WTC11 (cell line): ENCODE results near the gene OGDH. TPM values are rescaled to one million over a fixed set of nuclear protein-coding genes. Genes with fewer than 3 reads are reported as not detected.

ENCODE experiments used
- ATAC-seq: fragments of 200-7000 bp; cut with Tn5 transposase; 2 replicates; pipeline ENCODE4 v1.10.0; 2021; ENCODE audit warnings: mild to moderate bottlenecking, moderate library complexity
- CTCF ChIA-PET: fragments of 300-600 bp; sonication (Branson Sonifier 250); formaldehyde crosslinking; loops from one replicate; lab custom pipeline; 2021; ENCODE audit warnings: antibody characterized with exemption; lab: Charles Lee
- POLR2A ChIA-PET: fragments of 350-600 bp; sonication (Branson Sonifier 250); formaldehyde crosslinking; loops from one replicate; lab custom pipeline; 2021; ENCODE audit warnings: antibody characterized with exemption; lab: Charles Lee
- DNase-seq: peaks from one replicate; pipeline ENCODE4 v3.0.0; 2021; ENCODE audit warnings: low spot score
- H3K27ac Mint-ChIP-seq: 2 replicates; pipeline ENCODE4 v1.8.0; 2021; ENCODE audit warnings: mixed read lengths
- H3K27me3 Mint-ChIP-seq: 2 replicates; pipeline ENCODE4 v1.8.0; 2021; ENCODE audit warnings: low read depth, mild to moderate bottlenecking, moderate library complexity, mixed read lengths
- H3K36me3 Mint-ChIP-seq: 2 replicates; pipeline ENCODE4 v1.8.0; 2021; ENCODE audit warnings: mixed read lengths
- H3K4me1 Mint-ChIP-seq: 2 replicates; pipeline ENCODE4 v1.8.0; 2022; ENCODE audit warnings: mixed read lengths
- H3K4me3 Mint-ChIP-seq: 2 replicates; pipeline ENCODE4 v1.8.0; 2021; ENCODE audit warnings: mild to moderate bottlenecking, moderate library complexity, mixed read lengths
- H3K9me3 Mint-ChIP-seq: 2 replicates; pipeline ENCODE4 v1.8.0; 2021; ENCODE audit warnings: mixed read lengths
- AR ChIP-seq: fragments of 250-450 bp; sonication (Bioruptor Pico); IDR thresholded peaks from 2 replicates; pipeline ENCODE4 v1.9.0; 2021; ENCODE audit warnings: mild to moderate bottlenecking
- ATF1 ChIP-seq: sonication (generic); formaldehyde crosslinking; IDR thresholded peaks from 2 replicates; pipeline ENCODE4 v1.8.1; 2023; ENCODE audit warnings: mild to moderate bottlenecking, moderate library complexity, missing genetic modification reagents
- JUN ChIP-seq: sonication (generic); formaldehyde crosslinking; IDR thresholded peaks from 2 replicates; pipeline ENCODE4 v1.8.0; 2023; ENCODE audit warnings: mild to moderate bottlenecking, missing genetic modification reagents
- NFE2L1 ChIP-seq: sonication (generic); formaldehyde crosslinking; IDR thresholded peaks from 2 replicates; pipeline ENCODE4 v1.8.1; 2023; ENCODE audit warnings: missing genetic modification reagents
- PRDM15 ChIP-seq: sonication (generic); formaldehyde crosslinking; IDR thresholded peaks from 2 replicates; pipeline ENCODE4 v1.8.0; 2022; ENCODE audit warnings: missing genetic modification reagents
- SP1 ChIP-seq: sonication (generic); formaldehyde crosslinking; conservative IDR thresholded peaks from 2 replicates; pipeline ENCODE4 v1.8.1; 2022; ENCODE audit warnings: missing genetic modification reagents
- ZBTB21 ChIP-seq: sonication (generic); formaldehyde crosslinking; IDR thresholded peaks from 2 replicates; pipeline ENCODE4 v1.8.1; 2023; ENCODE audit warnings: mild to moderate bottlenecking, missing genetic modification reagents, borderline replicate concordance
- ZNF219 ChIP-seq: sonication (generic); formaldehyde crosslinking; IDR thresholded peaks from 2 replicates; pipeline ENCODE4 v1.8.0; 2023; ENCODE audit warnings: missing genetic modification reagents, mild to moderate bottlenecking, borderline replicate concordance
- ZNF423 ChIP-seq: fragments of 250-450 bp; sonication (Bioruptor Pico); IDR thresholded peaks from 2 replicates; pipeline ENCODE4 v2.1.2; 2022; ENCODE audit warnings: mild to moderate bottlenecking, moderate library complexity
- total RNA-seq: library from RNA; stranded (reverse); gene quantifications from 3 replicates; pipeline ENCODE4 v1.2.3, GENCODE V29; 2021
- TF ChIP-seq, protein P1 (sequence below): sonication (generic); formaldehyde crosslinking; conservative IDR thresholded peaks from 2 replicates; pipeline ENCODE4 v1.8.1; 2022; ENCODE audit warnings: mild to moderate bottlenecking, missing genetic modification reagents
- TF ChIP-seq, protein P2 (sequence below): sonication (generic); formaldehyde crosslinking; IDR thresholded peaks from 2 replicates; pipeline ENCODE4 v1.8.0; 2023; ENCODE audit warnings: missing genetic modification reagents, mild to moderate bottlenecking, borderline replicate concordance
- TF ChIP-seq, protein P3 (sequence below): sonication (generic); formaldehyde crosslinking; conservative IDR thresholded peaks from 2 replicates; pipeline ENCODE4 v1.8.1; 2023; ENCODE audit warnings: mild to moderate bottlenecking, low read depth, missing genetic modification reagents, moderate library complexity

Gene OGDH
- total RNA-seq, 1 experiment from 2014 or later = 79.6 TPM

DNA sequence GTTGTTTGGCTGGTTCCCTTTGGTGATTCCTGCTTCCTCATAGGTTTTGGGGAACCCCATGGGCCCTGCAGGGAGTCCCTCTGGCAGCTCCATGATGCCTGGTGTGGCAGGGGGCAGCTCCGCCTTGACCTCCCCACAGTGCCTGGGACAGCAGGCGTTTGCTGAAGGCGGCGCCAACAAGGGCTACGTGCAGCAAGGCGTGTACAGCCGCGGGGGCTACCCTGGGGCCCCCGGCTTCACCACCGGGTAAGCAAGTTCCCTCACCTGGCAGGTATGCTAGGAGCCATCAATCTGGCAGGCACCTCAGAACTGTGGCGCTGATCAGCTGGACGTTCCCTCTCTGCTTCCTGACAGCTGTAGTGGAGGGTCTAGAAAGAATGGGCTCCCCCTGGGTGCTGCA lies 150.5 kb downstream of the OGDH start:
- no peak for DNase-seq

DNA sequence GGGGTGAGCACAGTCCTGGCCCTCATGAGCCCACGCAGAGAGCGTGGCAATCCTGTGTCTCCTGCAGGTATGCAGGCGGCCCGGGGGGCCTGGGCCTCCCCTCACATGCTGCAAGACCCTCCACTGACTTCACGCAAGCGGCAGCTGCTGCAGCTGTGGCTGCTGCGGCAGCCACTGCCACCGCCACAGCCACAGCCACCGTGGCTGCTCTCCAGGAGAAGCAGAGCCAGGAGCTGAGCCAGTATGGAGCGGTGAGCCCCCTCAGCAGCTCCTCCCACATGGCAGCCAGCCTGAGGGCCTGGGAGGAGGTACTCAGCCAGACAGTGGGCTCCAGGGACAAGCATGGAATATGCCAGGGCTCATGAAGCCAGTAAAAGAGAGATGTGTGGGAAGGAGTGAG lies 150.9 kb downstream of the OGDH start:
- peaks cover 20% of the 10 kb centered on the region for H3K4me1 Mint-ChIP-seq
- no peaks in the 10 kb centered on the region for H3K27me3 Mint-ChIP-seq
- H3K36me3 Mint-ChIP-seq = peaks cover 19% of the 10 kb centered on the region
- H3K27ac Mint-ChIP-seq = no peak overlapping the region
- DNase-seq = no peak
- ATAC-seq = no peak
- no peak overlapping the region for H3K4me3 Mint-ChIP-seq
- ChIA-PET CTCF (no interaction called here), POLR2A (no interaction called here)
- TF ChIP-seq, protein P1, sequence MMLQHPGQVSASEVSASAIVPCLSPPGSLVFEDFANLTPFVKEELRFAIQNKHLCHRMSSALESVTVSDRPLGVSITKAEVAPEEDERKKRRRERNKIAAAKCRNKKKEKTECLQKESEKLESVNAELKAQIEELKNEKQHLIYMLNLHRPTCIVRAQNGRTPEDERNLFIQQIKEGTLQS (CRISPR knock-in tag) = no peak
- TF ChIP-seq ZNF219 (CRISPR knock-in tag) = no peak
- TF ChIP-seq, protein P2, sequence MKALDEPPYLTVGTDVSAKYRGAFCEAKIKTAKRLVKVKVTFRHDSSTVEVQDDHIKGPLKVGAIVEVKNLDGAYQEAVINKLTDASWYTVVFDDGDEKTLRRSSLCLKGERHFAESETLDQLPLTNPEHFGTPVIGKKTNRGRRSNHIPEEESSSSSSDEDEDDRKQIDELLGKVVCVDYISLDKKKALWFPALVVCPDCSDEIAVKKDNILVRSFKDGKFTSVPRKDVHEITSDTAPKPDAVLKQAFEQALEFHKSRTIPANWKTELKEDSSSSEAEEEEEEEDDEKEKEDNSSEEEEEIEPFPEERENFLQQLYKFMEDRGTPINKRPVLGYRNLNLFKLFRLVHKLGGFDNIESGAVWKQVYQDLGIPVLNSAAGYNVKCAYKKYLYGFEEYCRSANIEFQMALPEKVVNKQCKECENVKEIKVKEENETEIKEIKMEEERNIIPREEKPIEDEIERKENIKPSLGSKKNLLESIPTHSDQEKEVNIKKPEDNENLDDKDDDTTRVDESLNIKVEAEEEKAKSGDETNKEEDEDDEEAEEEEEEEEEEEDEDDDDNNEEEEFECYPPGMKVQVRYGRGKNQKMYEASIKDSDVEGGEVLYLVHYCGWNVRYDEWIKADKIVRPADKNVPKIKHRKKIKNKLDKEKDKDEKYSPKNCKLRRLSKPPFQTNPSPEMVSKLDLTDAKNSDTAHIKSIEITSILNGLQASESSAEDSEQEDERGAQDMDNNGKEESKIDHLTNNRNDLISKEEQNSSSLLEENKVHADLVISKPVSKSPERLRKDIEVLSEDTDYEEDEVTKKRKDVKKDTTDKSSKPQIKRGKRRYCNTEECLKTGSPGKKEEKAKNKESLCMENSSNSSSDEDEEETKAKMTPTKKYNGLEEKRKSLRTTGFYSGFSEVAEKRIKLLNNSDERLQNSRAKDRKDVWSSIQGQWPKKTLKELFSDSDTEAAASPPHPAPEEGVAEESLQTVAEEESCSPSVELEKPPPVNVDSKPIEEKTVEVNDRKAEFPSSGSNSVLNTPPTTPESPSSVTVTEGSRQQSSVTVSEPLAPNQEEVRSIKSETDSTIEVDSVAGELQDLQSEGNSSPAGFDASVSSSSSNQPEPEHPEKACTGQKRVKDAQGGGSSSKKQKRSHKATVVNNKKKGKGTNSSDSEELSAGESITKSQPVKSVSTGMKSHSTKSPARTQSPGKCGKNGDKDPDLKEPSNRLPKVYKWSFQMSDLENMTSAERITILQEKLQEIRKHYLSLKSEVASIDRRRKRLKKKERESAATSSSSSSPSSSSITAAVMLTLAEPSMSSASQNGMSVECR (CRISPR knock-in tag) = no peak
- no peak for TF ChIP-seq AR (CRISPR knock-in tag)
- TF ChIP-seq SP1 (CRISPR knock-in tag) = no peak
- no peak for TF ChIP-seq ZNF423 (CRISPR knock-in tag)
- TF ChIP-seq JUN (CRISPR knock-in tag) = no peak
- TF ChIP-seq, protein P3, sequence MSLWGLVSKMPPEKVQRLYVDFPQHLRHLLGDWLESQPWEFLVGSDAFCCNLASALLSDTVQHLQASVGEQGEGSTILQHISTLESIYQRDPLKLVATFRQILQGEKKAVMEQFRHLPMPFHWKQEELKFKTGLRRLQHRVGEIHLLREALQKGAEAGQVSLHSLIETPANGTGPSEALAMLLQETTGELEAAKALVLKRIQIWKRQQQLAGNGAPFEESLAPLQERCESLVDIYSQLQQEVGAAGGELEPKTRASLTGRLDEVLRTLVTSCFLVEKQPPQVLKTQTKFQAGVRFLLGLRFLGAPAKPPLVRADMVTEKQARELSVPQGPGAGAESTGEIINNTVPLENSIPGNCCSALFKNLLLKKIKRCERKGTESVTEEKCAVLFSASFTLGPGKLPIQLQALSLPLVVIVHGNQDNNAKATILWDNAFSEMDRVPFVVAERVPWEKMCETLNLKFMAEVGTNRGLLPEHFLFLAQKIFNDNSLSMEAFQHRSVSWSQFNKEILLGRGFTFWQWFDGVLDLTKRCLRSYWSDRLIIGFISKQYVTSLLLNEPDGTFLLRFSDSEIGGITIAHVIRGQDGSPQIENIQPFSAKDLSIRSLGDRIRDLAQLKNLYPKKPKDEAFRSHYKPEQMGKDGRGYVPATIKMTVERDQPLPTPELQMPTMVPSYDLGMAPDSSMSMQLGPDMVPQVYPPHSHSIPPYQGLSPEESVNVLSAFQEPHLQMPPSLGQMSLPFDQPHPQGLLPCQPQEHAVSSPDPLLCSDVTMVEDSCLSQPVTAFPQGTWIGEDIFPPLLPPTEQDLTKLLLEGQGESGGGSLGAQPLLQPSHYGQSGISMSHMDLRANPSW (CRISPR knock-in tag) = no peak
- no peak for TF ChIP-seq PRDM15 (CRISPR knock-in tag)
- H3K9me3 Mint-ChIP-seq = no peaks in the 10 kb centered on the region

More for the DNA sequence above, 150.5 kb downstream of the OGDH start:
- no peak overlapping the region for H3K27ac Mint-ChIP-seq
- H3K27me3 Mint-ChIP-seq = no peaks in the 10 kb centered on the region
- POLR2A ChIA-PET = no interaction called here
- no peak for TF ChIP-seq NFE2L1 (CRISPR knock-in tag)
- TF ChIP-seq ATF1 (CRISPR knock-in tag) = no peak
- TF ChIP-seq ZBTB21 = no peak
- no peak for ATAC-seq
- no peak overlapping the region for H3K4me3 Mint-ChIP-seq
- CTCF ChIA-PET = no interaction called here
- peaks cover 17% of the 10 kb centered on the region for H3K36me3 Mint-ChIP-seq
- no peaks in the 10 kb centered on the region for H3K9me3 Mint-ChIP-seq
- H3K4me1 Mint-ChIP-seq = peaks cover 21% of the 10 kb centered on the region
